HEK293 (cell line): ENCODE data around the gene EEFSEC.

Experiments
- BCL11B ChIP-seq: fragments of 450-650 bp; formaldehyde crosslinking; IDR thresholded peaks from 2 replicates; pipeline ENCODE4 v1.5.1; 2016; ENCODE audit warnings: low read depth, missing biosample characterization, missing genetic modification characterization
- EGR2 ChIP-seq: fragments of 450-650 bp; formaldehyde crosslinking; IDR thresholded peaks from 2 replicates; pipeline ENCODE4 v1.5.1; 2016; ENCODE audit warnings: low read depth, missing biosample characterization, missing genetic modification characterization
- GLIS1 ChIP-seq: fragments of 450-650 bp; formaldehyde crosslinking; IDR thresholded peaks from 2 replicates; pipeline ENCODE4 v1.5.1; 2016; ENCODE audit warnings: missing biosample characterization, missing genetic modification characterization
- KLF16 ChIP-seq: fragments of 450-650 bp; formaldehyde crosslinking; IDR thresholded peaks from 2 replicates; pipeline ENCODE4 v1.5.1; 2017; ENCODE audit warnings: missing biosample characterization, missing genetic modification characterization
- KLF9 ChIP-seq: fragments of 450-650 bp; formaldehyde crosslinking; IDR thresholded peaks from 2 replicates; pipeline ENCODE4 v1.5.1; 2016; ENCODE audit warnings: missing biosample characterization, missing genetic modification characterization, low read depth
- RBAK ChIP-seq: fragments of 450-650 bp; formaldehyde crosslinking; IDR thresholded peaks from 2 replicates; pipeline ENCODE4 v1.5.1; 2016; ENCODE audit warnings: missing biosample characterization, missing genetic modification characterization
- ZBTB20 ChIP-seq: fragments of 450-650 bp; formaldehyde crosslinking; IDR thresholded peaks from 2 replicates; pipeline ENCODE4 v1.5.1; 2016; ENCODE audit warnings: missing biosample characterization, missing genetic modification characterization
- ZBTB8A ChIP-seq: fragments of 450-650 bp; formaldehyde crosslinking; IDR thresholded peaks from 2 replicates; pipeline ENCODE4 v1.5.1; 2016; ENCODE audit warnings: missing biosample characterization, missing genetic modification characterization
- ZNF121 ChIP-seq: fragments of 450-650 bp; formaldehyde crosslinking; IDR thresholded peaks from 2 replicates; pipeline ENCODE4 v1.5.1; 2016; ENCODE audit warnings: missing biosample characterization, missing genetic modification characterization
- ZNF2 ChIP-seq: fragments of 450-650 bp; formaldehyde crosslinking; IDR thresholded peaks from 2 replicates; pipeline ENCODE4 v1.5.1; 2016; ENCODE audit warnings: missing biosample characterization, missing genetic modification characterization
- ZNF341 ChIP-seq: fragments of 450-650 bp; formaldehyde crosslinking; IDR thresholded peaks from 2 replicates; pipeline ENCODE4; 2016; ENCODE audit warnings: low read depth, missing biosample characterization, missing genetic modification characterization
- ZNF354C ChIP-seq: fragments of 450-650 bp; formaldehyde crosslinking; IDR thresholded peaks from 2 replicates; pipeline ENCODE4 v1.5.1; 2016; ENCODE audit warnings: missing biosample characterization, missing genetic modification characterization, low read depth, borderline replicate concordance
- ZNF391 ChIP-seq: fragments of 450-650 bp; formaldehyde crosslinking; IDR thresholded peaks from 2 replicates; pipeline ENCODE4 v1.5.1; 2016; ENCODE audit warnings: low read depth, missing biosample characterization, missing genetic modification characterization, borderline replicate concordance
- ZNF48 ChIP-seq: fragments of 450-650 bp; formaldehyde crosslinking; IDR thresholded peaks from 2 replicates; pipeline ENCODE4 v1.5.1; 2016; ENCODE audit warnings: missing biosample characterization, missing genetic modification characterization
- ZNF561 ChIP-seq: fragments of 450-650 bp; IDR thresholded peaks from 2 replicates; pipeline ENCODE4 v1.5.1; 2018; ENCODE audit warnings: missing biosample characterization, missing genetic modification characterization, borderline replicate concordance
- ZNF610 ChIP-seq: fragments of 450-650 bp; formaldehyde crosslinking; IDR thresholded peaks from 2 replicates; pipeline ENCODE4 v1.5.1; 2016; ENCODE audit warnings: missing biosample characterization, missing genetic modification characterization, borderline replicate concordance
- ZNF701 ChIP-seq: fragments of 450-650 bp; formaldehyde crosslinking; IDR thresholded peaks from 2 replicates; pipeline ENCODE4 v1.5.1; 2016; ENCODE audit warnings: missing biosample characterization, missing genetic modification characterization
- ZNF76 ChIP-seq: fragments of 450-650 bp; formaldehyde crosslinking; IDR thresholded peaks from 2 replicates; pipeline ENCODE4; 2016; ENCODE audit warnings: low read depth, missing biosample characterization, missing genetic modification characterization, borderline replicate concordance
- ZNF843 ChIP-seq: fragments of 450-650 bp; formaldehyde crosslinking; IDR thresholded peaks from 2 replicates; pipeline ENCODE4 v1.5.1; 2016; ENCODE audit warnings: missing biosample characterization, missing genetic modification characterization
- TF ChIP-seq, protein P1 (sequence below): fragments of 450-650 bp; formaldehyde crosslinking; conservative IDR thresholded peaks from 2 replicates; pipeline ENCODE4 v1.5.1; 2016; ENCODE audit warnings: low read depth, missing biosample characterization, missing genetic modification characterization
- TF ChIP-seq, protein P2 (sequence below): fragments of 450-650 bp; formaldehyde crosslinking; IDR thresholded peaks from 2 replicates; pipeline ENCODE4 v1.5.1; 2016; ENCODE audit warnings: missing biosample characterization, missing genetic modification characterization
- TF ChIP-seq, protein P3 (sequence below): fragments of 450-650 bp; formaldehyde crosslinking; IDR thresholded peaks from 2 replicates; pipeline ENCODE4 v1.5.1; 2016; ENCODE audit warnings: missing biosample characterization, missing genetic modification characterization
- TF ChIP-seq, protein P4 (sequence below): fragments of 450-650 bp; formaldehyde crosslinking; optimal IDR thresholded peaks from 2 replicates; pipeline ENCODE3; 2016; ENCODE audit warnings: missing biosample characterization, mild to moderate bottlenecking, missing genetic modification characterization
- TF ChIP-seq, protein P5 (sequence below): fragments of 450-650 bp; formaldehyde crosslinking; IDR thresholded peaks from 2 replicates; pipeline ENCODE4 v1.5.1; 2016; ENCODE audit warnings: missing biosample characterization, missing genetic modification characterization
- TF ChIP-seq, protein P6 (sequence below): fragments of 450-650 bp; formaldehyde crosslinking; IDR thresholded peaks from 2 replicates; pipeline ENCODE4 v1.5.1; 2016; ENCODE audit warnings: missing biosample characterization, missing genetic modification characterization

The EEFSEC gene

DNA sequence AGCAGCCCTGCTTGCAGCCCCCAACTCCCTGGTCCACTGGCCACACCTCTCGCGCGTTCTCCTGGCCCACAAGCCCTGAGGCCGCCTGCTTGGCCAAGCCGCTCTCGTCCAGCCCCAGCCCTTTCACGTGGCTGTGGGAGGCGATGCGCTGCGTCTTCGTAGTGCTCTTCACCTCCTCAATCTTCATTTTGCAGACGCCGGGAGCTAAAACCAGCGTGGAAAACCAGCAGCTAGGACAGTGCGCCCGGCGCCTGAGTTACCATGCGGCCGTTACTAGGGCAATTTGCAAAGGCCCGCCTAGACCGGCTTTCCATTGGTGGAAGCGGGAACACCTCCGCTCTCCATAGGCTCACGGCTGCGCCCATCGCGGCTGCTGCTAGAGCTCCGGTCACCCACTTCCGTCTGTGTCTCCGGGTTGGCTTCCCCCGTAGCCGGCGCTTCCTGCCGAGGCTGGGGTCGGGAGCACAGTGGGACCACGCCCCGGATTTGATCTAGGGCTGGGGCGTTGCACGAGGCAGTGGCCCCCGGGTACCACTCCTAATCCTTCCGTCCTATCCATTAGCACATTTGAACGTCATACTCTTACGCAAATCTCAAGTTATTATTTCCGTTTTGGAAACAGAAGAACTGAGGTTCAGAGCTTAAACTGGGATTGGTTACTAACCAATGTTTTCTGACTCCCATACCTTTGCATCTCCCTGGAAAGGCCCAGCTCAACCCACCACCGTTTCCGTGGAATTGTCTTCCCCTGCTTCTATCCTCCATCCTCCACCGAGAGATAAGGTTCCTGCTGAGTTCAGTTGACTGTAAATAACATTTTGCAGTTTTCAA is 29.5 kb upstream of the EEFSEC start, which contains the start of gene RUVBL1 (continued):
- TF ChIP-seq, protein P1, sequence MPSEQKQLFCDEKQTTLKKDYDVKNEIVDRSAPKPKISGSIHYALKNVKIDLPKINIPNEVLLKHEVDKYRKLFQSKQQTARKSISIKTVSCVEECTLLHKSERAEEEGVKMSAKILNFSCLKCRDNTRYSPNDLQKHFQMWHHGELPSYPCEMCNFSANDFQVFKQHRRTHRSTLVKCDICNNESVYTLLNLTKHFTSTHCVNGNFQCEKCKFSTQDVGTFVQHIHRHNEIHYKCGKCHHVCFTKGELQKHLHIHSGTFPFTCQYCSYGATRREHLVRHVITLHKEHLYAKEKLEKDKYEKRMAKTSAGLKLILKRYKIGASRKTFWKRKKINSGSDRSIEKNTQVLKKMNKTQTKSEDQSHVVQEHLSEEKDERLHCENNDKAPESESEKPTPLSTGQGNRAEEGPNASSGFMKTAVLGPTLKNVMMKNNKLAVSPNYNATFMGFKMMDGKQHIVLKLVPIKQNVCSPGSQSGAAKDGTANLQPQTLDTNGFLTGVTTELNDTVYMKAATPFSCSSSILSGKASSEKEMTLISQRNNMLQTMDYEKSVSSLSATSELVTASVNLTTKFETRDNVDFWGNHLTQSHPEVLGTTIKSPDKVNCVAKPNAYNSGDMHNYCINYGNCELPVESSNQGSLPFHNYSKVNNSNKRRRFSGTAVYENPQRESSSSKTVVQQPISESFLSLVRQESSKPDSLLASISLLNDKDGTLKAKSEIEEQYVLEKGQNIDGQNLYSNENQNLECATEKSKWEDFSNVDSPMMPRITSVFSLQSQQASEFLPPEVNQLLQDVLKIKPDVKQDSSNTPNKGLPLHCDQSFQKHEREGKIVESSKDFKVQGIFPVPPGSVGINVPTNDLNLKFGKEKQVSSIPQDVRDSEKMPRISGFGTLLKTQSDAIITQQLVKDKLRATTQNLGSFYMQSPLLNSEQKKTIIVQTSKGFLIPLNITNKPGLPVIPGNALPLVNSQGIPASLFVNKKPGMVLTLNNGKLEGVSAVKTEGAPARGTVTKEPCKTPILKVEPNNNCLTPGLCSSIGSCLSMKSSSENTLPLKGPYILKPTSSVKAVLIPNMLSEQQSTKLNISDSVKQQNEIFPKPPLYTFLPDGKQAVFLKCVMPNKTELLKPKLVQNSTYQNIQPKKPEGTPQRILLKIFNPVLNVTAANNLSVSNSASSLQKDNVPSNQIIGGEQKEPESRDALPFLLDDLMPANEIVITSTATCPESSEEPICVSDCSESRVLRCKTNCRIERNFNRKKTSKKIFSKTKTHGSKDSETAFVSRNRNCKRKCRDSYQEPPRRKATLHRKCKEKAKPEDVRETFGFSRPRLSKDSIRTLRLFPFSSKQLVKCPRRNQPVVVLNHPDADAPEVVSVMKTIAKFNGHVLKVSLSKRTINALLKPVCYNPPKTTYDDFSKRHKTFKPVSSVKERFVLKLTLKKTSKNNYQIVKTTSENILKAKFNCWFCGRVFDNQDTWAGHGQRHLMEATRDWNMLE (tag by site-specific recombination) = peak; percentile 99
- TF ChIP-seq ZBTB20 (0 out of 2 replicates have a peak, but pooled peaks have one; percentile 29), ZNF76 (tag by site-specific recombination) (peak; percentile 42; the same call in 1 of the 2 replicates), ZNF391 (peak; percentile 61; the same call in 1 of the 2 replicates), KLF16 (tag by site-specific recombination) (peak; percentile 63; the same call in 1 of the 2 replicates), RBAK (no peak), EGR2 (peak; percentile 15; the same call in 1 of the 2 replicates), ZNF48 (no peak), BCL11B (tag by site-specific recombination) (no peak), ZNF843 (tag by site-specific recombination) (no peak; the same call in none of the 2 replicates), ZNF341 (tag by site-specific recombination) (peak; percentile 16; the same call in 1 of the 2 replicates), ZNF121 (tag by site-specific recombination) (no peak), ZNF701 (tag by site-specific recombination) (no peak), ZBTB8A (tag by site-specific recombination) (peak; percentile 71), ZNF561 (tag by site-specific recombination) (peak; percentile 73; the same call in 1 of the 2 replicates), ZNF610 (tag by site-specific recombination) (0 out of 2 replicates have a peak, but pooled peaks have one; percentile 25), ZNF354C (tag by site-specific recombination) (no peak), GLIS1 (tag by site-specific recombination) (no peak), ZNF2 (peak; percentile 27), KLF9 (tag by site-specific recombination) (peak; percentile 86)
- TF ChIP-seq, protein P2, sequence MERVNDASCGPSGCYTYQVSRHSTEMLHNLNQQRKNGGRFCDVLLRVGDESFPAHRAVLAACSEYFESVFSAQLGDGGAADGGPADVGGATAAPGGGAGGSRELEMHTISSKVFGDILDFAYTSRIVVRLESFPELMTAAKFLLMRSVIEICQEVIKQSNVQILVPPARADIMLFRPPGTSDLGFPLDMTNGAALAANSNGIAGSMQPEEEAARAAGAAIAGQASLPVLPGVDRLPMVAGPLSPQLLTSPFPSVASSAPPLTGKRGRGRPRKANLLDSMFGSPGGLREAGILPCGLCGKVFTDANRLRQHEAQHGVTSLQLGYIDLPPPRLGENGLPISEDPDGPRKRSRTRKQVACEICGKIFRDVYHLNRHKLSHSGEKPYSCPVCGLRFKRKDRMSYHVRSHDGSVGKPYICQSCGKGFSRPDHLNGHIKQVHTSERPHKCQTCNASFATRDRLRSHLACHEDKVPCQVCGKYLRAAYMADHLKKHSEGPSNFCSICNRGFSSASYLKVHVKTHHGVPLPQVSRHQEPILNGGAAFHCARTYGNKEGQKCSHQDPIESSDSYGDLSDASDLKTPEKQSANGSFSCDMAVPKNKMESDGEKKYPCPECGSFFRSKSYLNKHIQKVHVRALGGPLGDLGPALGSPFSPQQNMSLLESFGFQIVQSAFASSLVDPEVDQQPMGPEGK = peak; percentile 93
- TF ChIP-seq, protein P3, sequence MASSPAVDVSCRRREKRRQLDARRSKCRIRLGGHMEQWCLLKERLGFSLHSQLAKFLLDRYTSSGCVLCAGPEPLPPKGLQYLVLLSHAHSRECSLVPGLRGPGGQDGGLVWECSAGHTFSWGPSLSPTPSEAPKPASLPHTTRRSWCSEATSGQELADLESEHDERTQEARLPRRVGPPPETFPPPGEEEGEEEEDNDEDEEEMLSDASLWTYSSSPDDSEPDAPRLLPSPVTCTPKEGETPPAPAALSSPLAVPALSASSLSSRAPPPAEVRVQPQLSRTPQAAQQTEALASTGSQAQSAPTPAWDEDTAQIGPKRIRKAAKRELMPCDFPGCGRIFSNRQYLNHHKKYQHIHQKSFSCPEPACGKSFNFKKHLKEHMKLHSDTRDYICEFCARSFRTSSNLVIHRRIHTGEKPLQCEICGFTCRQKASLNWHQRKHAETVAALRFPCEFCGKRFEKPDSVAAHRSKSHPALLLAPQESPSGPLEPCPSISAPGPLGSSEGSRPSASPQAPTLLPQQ (tag by site-specific recombination) = peak; percentile 87
- TF ChIP-seq, protein P4, sequence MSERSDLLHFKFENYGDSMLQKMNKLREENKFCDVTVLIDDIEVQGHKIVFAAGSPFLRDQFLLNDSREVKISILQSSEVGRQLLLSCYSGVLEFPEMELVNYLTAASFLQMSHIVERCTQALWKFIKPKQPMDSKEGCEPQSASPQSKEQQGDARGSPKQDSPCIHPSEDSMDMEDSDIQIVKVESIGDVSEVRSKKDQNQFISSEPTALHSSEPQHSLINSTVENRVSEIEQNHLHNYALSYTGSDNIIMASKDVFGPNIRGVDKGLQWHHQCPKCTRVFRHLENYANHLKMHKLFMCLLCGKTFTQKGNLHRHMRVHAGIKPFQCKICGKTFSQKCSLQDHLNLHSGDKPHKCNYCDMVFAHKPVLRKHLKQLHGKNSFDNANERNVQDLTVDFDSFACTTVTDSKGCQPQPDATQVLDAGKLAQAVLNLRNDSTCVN = peak; percentile 45
- TF ChIP-seq, protein P5, sequence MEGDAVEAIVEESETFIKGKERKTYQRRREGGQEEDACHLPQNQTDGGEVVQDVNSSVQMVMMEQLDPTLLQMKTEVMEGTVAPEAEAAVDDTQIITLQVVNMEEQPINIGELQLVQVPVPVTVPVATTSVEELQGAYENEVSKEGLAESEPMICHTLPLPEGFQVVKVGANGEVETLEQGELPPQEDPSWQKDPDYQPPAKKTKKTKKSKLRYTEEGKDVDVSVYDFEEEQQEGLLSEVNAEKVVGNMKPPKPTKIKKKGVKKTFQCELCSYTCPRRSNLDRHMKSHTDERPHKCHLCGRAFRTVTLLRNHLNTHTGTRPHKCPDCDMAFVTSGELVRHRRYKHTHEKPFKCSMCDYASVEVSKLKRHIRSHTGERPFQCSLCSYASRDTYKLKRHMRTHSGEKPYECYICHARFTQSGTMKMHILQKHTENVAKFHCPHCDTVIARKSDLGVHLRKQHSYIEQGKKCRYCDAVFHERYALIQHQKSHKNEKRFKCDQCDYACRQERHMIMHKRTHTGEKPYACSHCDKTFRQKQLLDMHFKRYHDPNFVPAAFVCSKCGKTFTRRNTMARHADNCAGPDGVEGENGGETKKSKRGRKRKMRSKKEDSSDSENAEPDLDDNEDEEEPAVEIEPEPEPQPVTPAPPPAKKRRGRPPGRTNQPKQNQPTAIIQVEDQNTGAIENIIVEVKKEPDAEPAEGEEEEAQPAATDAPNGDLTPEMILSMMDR (tag by site-specific recombination) = no peak
- TF ChIP-seq, protein P6, sequence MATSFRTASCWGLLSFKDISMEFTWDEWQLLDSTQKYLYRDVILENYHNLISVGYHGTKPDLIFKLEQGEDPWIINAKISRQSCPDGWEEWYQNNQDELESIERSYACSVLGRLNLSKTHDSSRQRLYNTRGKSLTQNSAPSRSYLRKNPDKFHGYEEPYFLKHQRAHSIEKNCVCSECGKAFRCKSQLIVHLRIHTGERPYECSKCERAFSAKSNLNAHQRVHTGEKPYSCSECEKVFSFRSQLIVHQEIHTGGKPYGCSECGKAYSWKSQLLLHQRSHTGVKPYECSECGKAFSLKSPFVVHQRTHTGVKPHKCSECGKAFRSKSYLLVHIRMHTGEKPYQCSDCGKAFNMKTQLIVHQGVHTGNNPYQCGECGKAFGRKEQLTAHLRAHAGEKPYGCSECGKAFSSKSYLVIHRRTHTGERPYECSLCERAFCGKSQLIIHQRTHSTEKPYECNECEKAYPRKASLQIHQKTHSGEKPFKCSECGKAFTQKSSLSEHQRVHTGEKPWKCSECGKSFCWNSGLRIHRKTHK (tag by site-specific recombination) = no peak
